RPMI8226 (cell line): ENCODE data around the gene ATXN7L3.
"Not testable (repeated sequence)": the region's sequence is repeated elsewhere in the genome, so short reads cannot be mapped to it uniquely, and the experiment has no call there.

Source experiments
- DNase-seq: peaks from one replicate; pipeline ENCODE4 v3.0.0-alpha.2; 2015

The ATXN7L3 gene

GRCh38 chr17:44199553-44200477 is at the start of gene ATXN7L3:
Gene ATXN7L3 (minus strand): TSS chr17:44199884. CDS start chr17:44198070, 1,814 bp downstream.
- peak; percentile 99 for DNase-seq

GRCh38 chr17:44247876-44248736 is 48.4 kb upstream of the ATXN7L3 start:
- DNase-seq: no peak

GRCh38 chr17:44247440-44247841 is 47.8 kb upstream of the ATXN7L3 start:
- no peak for DNase-seq

- DNase-seq: no peak
Observed at GRCh38 chr17:44241106-44241624, 41.5 kb upstream of the ATXN7L3 start.

- DNase-seq: not testable (repeated sequence)
Observed at GRCh38 chr17:44237886-44238285, 38.2 kb upstream of the ATXN7L3 start.

GRCh38 chr17:44236444-44236991 is 36.8 kb upstream of the ATXN7L3 start:
- no peak for DNase-seq

- DNase-seq: no peak
Observed at GRCh38 chr17:44235583-44235936, 35.9 kb upstream of the ATXN7L3 start.

GRCh38 chr17:44233582-44233981 is 33.9 kb upstream of the ATXN7L3 start:
- DNase-seq: no peak

- no peak for DNase-seq
Observed at GRCh38 chr17:44232061-44232460, 32.4 kb upstream of the ATXN7L3 start.

- DNase-seq: no peak
Observed at GRCh38 chr17:44230140-44230539, 30.5 kb upstream of the ATXN7L3 start.

GRCh38 chr17:44229090-44229489 is 29.4 kb upstream of the ATXN7L3 start:
- no peak for DNase-seq

- no peak for DNase-seq
Observed at GRCh38 chr17:44223541-44224071, 23.9 kb upstream of the ATXN7L3 start.

- peak; percentile 65 for DNase-seq
Observed at GRCh38 chr17:44222112-44222869, 22.6 kb upstream of the ATXN7L3 start.

- no peak for DNase-seq
Observed at GRCh38 chr17:44221862-44222111, 22.1 kb upstream of the ATXN7L3 start.

GRCh38 chr17:44221084-44221861 is 21.6 kb upstream of the ATXN7L3 start:
- peak; percentile 84 for DNase-seq

- DNase-seq: peak; percentile 66
Observed at GRCh38 chr17:44220213-44221083, 20.8 kb upstream of the ATXN7L3 start.

GRCh38 chr17:44219616-44220212 is 20.0 kb upstream of the ATXN7L3 start, which contains the start of gene UBTF:
Gene UBTF (minus strand): TSS chr17:44219675. CDS start chr17:44218229, 1,446 bp downstream.
- peak; percentile 75 for DNase-seq

- DNase-seq: peak; percentile 84
Observed at GRCh38 chr17:44219108-44219615, 19.5 kb upstream of the ATXN7L3 start.

GRCh38 chr17:44218344-44219107 is 18.8 kb upstream of the ATXN7L3 start:
- DNase-seq: peak; percentile 95
